Activated T-cell treated with anti-CD3 and anti-CD28 coated beads, Interleukin-2, amount 50 U/mL, for 4 hours (primary cell): ENCODE results near the gene NAT16. TPM values are rescaled to one million over a fixed set of nuclear protein-coding genes. Genes with fewer than 3 reads are reported as not detected.

ENCODE experiments used
- ATAC-seq, 2 donors: fragments of 200-7000 bp; cut with Tn5 transposase; one replicate each; pipeline ENCODE4 v1.10.0; 2021
- DNase-seq: peaks from one replicate; pipeline ENCODE4 v3.0.0-alpha.2; 2020
- H3K27me3 Mint-ChIP-seq: one replicate; pipeline ENCODE4 v1.8.0; 2021; ENCODE audit warnings: low read depth, mixed read lengths
- H3K36me3 Mint-ChIP-seq: one replicate; pipeline ENCODE4 v1.8.0; 2022; ENCODE audit warnings: mixed read lengths; ENCODE audit not compliant: insufficient read depth
- H3K4me1 Mint-ChIP-seq: one replicate; pipeline ENCODE4 v1.8.0; 2021; ENCODE audit warnings: low read depth, mixed read lengths
- H3K4me3 Mint-ChIP-seq: one replicate; pipeline ENCODE4 v1.8.0; 2021; ENCODE audit warnings: mild to moderate bottlenecking, moderate library complexity, mixed read lengths
- H3K9me3 Mint-ChIP-seq: one replicate; pipeline ENCODE4 v1.8.0; 2021; ENCODE audit warnings: mixed read lengths
- total RNA-seq, 3 donors: library from RNA; stranded (reverse); gene quantifications; one replicate each; pipeline ENCODE4 v1.2.1, GENCODE V29; 2021

NAT16 gene
- total RNA-seq, 3 donors from 2014 or later: not detected

DNA sequence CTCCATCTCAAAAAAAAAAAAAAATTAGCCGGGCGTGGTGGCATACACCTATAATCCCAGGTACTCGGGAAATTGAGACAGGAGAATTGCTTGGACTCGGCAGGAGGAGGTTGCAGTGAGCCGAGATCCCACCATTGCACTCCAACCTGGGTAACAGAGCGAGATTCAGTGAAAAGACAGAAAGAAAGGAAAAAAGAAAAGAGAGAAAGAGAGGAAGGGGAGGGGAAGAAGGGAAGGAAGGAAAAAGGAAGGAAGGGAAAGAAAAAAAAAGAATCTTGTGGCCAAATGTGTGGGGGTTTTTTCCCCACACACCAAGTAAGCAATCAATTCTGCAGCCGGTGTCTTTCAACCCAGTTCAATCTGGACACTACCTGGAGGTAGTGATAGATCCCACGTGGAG, 9.0 kb upstream of the NAT16 start:
- H3K36me3 Mint-ChIP-seq: no peaks in the 10 kb centered on the region
- DNase-seq (no peak), ATAC-seq (no peak)
- no peaks in the 10 kb centered on the region for H3K9me3 Mint-ChIP-seq
- H3K27me3 Mint-ChIP-seq: peaks cover 12% of the 10 kb centered on the region
- no peaks in the 10 kb centered on the region for H3K4me1 Mint-ChIP-seq
- no peak overlapping the region for H3K4me3 Mint-ChIP-seq

- Mint-ChIP-seq H3K4me3 (no peak overlapping the region), H3K4me1 (no peaks in the 10 kb centered on the region), H3K9me3 (no peaks in the 10 kb centered on the region), H3K36me3 (no peaks in the 10 kb centered on the region), H3K27me3 (peaks cover 22% of the 10 kb centered on the region)
- ATAC-seq: no peak
- DNase-seq: no peak
These were observed 6.8 kb upstream of the NAT16 start for GRCh38 chr7:101186844-101187428.

DNA sequence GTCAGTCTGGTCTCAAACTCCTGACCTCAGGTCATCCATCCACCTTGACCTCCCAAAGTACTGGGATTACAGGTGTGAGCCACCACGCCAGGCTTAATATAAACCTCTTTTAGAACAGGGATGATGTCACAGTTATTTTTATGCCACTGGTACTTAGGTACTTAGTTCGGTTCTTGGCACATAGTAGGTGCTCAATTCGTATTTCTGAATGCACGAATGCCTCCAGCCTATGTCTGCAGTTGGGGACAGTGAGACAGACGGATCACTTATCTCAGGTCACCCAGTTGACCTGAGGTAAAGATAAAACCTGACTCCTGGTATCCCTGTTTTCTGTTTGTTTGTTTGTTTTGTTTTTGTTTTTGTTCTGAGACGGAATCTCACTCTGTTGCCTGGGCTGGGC, 6.1 kb upstream of the NAT16 start:
- no peak for ATAC-seq
- DNase-seq: no peak

DNA sequence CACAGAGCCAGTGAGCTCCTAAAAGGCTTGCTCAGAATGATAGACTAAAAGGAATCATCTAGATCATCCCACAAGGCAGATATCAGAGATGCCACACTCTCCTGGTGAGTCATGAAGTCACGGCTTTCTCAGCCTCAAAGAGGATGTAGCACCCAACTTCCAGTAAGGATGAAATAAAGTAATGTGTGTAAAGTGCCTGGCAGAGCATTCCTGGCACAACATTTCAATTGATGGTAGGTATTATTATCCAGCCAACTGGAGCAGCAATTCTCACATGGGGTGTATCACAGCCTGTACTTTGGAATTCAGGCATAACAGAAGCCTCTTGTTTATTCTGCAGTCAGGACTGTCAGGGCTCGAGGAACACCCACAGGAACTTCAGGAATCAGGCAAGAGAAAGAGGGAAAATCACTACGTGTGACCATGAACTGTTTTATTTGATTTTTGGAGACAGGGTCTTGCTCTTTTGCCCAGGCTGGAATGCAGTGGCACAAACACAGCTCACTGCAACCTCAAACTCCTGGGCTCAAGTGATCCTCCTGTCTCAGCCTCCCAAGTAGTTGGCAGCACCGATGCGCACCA, 5.3 kb upstream of the NAT16 start:
- H3K36me3 Mint-ChIP-seq: no peaks in the 10 kb centered on the region
- ATAC-seq: no peak
- no peaks in the 10 kb centered on the region for H3K9me3 Mint-ChIP-seq
- H3K27me3 Mint-ChIP-seq: peaks cover 33% of the 10 kb centered on the region
- H3K4me1 Mint-ChIP-seq: peaks cover 2% of the 10 kb centered on the region
- no peak for DNase-seq
- H3K4me3 Mint-ChIP-seq: no peak overlapping the region

More for the DNA sequence above, 6.1 kb upstream of the NAT16 start:
- Mint-ChIP-seq H3K36me3 (no peaks in the 10 kb centered on the region), H3K4me1 (no peaks in the 10 kb centered on the region), H3K27me3 (peaks cover 26% of the 10 kb centered on the region), H3K9me3 (no peaks in the 10 kb centered on the region), H3K4me3 (no peak overlapping the region)

- no peak for ATAC-seq
- no peak overlapping the region for H3K4me3 Mint-ChIP-seq
- no peaks in the 10 kb centered on the region for H3K9me3 Mint-ChIP-seq
- H3K36me3 Mint-ChIP-seq: no peaks in the 10 kb centered on the region
- peaks cover 7% of the 10 kb centered on the region for H3K4me1 Mint-ChIP-seq
- H3K27me3 Mint-ChIP-seq: peaks cover 67% of the 10 kb centered on the region
- no peak for DNase-seq
These were observed 380 bp downstream of the NAT16 start for GRCh38 chr7:101179713-101180112.

GRCh38 chr7:101179117-101179516, 976 bp downstream of the NAT16 start:
- Mint-ChIP-seq H3K4me1 (peaks cover 10% of the 10 kb centered on the region), H3K36me3 (no peaks in the 10 kb centered on the region), H3K9me3 (no peaks in the 10 kb centered on the region), H3K27me3 (peaks cover 71% of the 10 kb centered on the region), H3K4me3 (peak overlapping the region; percentile 19)
- DNase-seq: no peak
- ATAC-seq: no peak

- peaks cover 81% of the 10 kb centered on the region for H3K27me3 Mint-ChIP-seq
- DNase-seq (no peak), ATAC-seq (no peak)
- H3K36me3 Mint-ChIP-seq: no peaks in the 10 kb centered on the region
- H3K4me3 Mint-ChIP-seq: no peak overlapping the region
- peaks cover 19% of the 10 kb centered on the region for H3K4me1 Mint-ChIP-seq
- H3K9me3 Mint-ChIP-seq: no peaks in the 10 kb centered on the region
These were observed 2.4 kb downstream of the NAT16 start for GRCh38 chr7:101177644-101178043.

GRCh38 chr7:101175664-101176063, 4.4 kb downstream of the NAT16 start:
- Mint-ChIP-seq H3K36me3 (no peaks in the 10 kb centered on the region), H3K4me3 (no peak overlapping the region), H3K27me3 (peaks cover 81% of the 10 kb centered on the region), H3K9me3 (no peaks in the 10 kb centered on the region), H3K4me1 (peaks cover 33% of the 10 kb centered on the region)
- ATAC-seq (no peak), DNase-seq (no peak)

GRCh38 chr7:101174322-101174854, 5.7 kb downstream of the NAT16 start:
- no peaks in the 10 kb centered on the region for H3K36me3 Mint-ChIP-seq
- no peak overlapping the region for H3K4me3 Mint-ChIP-seq
- peaks cover 44% of the 10 kb centered on the region for H3K4me1 Mint-ChIP-seq
- ATAC-seq (no peak), DNase-seq (no peak)
- peaks cover 85% of the 10 kb centered on the region for H3K27me3 Mint-ChIP-seq
- H3K9me3 Mint-ChIP-seq: no peaks in the 10 kb centered on the region

- ATAC-seq: peak; percentile 69 to 73
These were observed 6.3 kb downstream of the NAT16 start for GRCh38 chr7:101173752-101174244.

DNA sequence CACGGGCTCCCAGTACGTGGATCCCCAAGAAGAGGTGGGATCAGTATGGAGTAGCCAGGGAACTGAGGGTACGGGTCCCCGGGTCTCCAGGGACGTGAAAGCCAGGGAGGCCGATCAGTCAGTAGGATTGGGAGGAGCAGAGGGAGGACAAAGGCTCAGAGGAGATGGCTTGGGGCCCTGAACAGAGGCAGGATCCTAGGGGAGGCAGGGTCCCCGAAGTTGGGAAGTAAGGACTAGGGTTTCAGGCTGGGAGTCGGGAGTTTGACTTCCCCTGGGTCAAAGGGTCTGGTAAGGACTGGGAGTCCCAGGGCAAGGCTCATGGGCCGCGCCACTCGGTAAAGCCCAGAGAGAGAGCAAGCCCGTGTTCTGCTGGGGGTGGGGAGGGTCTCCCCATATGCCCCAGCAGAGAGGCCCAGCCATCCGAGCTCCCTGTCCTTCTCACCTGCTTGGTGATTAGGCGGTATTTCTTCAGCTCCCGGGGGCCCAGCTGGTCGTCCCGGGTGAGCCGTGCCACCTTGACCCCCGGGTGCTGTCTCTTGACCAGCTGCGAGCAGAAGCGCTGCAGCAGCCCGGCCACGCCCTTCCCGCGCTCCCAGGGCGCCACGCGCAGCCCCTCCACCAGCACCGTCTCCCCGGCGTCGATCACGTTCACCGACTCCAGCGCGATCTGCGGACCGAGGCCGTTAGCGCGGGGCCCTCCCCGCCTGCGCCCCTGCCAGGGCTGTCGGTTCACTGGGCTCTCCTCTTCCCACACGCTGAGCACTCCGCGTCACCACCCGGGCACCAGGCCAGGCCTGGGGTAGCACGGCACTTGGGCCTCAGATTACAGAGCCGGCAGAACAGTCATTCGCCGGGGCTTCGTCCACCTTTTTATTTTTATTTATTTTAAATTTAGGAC, 7.0 kb downstream of the NAT16 start:
- peaks cover 51% of the 10 kb centered on the region for H3K4me1 Mint-ChIP-seq
- ATAC-seq: no peak
- H3K4me3 Mint-ChIP-seq: no peak overlapping the region
- no peaks in the 10 kb centered on the region for H3K36me3 Mint-ChIP-seq
- DNase-seq: no peak
- no peaks in the 10 kb centered on the region for H3K9me3 Mint-ChIP-seq
- peaks cover 87% of the 10 kb centered on the region for H3K27me3 Mint-ChIP-seq

More at GRCh38 chr7:101173752-101174244, 6.3 kb downstream of the NAT16 start:
- peak; percentile 56 for DNase-seq
- no peaks in the 10 kb centered on the region for H3K9me3 Mint-ChIP-seq
- H3K4me3 Mint-ChIP-seq: peak overlapping the region; percentile 31
- H3K36me3 Mint-ChIP-seq: no peaks in the 10 kb centered on the region
- peaks cover 45% of the 10 kb centered on the region for H3K4me1 Mint-ChIP-seq
- peaks cover 85% of the 10 kb centered on the region for H3K27me3 Mint-ChIP-seq

DNA sequence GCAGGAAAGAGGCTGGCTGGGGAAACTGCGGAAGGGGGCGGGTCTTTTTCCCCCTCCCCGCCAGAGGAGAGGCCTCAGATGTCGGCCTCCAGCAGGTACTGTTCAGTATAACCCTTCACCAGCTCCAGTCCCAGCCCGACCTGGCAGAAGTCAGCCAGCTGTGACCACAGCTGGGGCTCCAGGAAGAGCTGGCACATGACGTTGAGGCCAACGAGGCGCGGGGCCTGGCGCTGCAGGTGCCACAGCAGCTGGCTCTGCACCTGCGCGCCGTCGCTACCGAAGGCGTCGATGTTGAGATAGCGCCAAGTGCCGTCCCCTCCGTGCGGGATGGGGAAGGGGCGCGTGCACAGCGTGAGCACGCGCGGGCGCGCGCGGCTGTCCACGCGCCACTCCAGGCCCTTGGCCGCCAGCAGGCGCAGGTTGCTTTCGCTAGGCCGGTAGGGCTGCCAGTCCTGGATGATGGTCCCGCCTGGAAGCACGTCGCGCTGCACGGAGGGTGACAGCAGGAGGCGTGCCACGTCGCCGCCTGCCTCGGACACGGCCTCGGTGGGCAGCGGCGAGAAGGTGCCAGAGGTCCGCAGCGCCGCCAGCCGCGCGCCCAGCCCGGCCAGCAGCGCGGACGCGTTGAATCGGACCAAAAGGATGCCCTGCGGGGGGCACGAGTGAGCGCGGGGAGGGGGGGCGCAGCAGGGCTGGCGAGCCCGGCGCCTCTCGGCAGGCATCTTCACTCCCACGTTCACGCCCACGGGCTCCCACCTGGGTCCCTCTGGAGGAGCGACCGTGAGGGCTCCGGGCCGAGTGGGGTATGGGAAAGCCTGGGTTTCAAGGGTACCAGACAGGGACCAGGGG, 7.9 kb downstream of the NAT16 start:
- H3K4me1 Mint-ChIP-seq: peaks cover 56% of the 10 kb centered on the region
- H3K27me3 Mint-ChIP-seq: peaks cover 87% of the 10 kb centered on the region
- no peaks in the 10 kb centered on the region for H3K36me3 Mint-ChIP-seq
- DNase-seq: no peak
- ATAC-seq: no peak
- H3K4me3 Mint-ChIP-seq: no peak overlapping the region
- H3K9me3 Mint-ChIP-seq: no peaks in the 10 kb centered on the region

GRCh38 chr7:101171442-101171837, 8.7 kb downstream of the NAT16 start:
- peaks cover 85% of the 10 kb centered on the region for H3K27me3 Mint-ChIP-seq
- no peaks in the 10 kb centered on the region for H3K36me3 Mint-ChIP-seq
- no peak for DNase-seq
- ATAC-seq: no peak
- no peaks in the 10 kb centered on the region for H3K9me3 Mint-ChIP-seq
- H3K4me3 Mint-ChIP-seq: peak overlapping the region; percentile 37
- peaks cover 61% of the 10 kb centered on the region for H3K4me1 Mint-ChIP-seq
